GM19438 (cell line): ENCODE results near the gene HDGF.

Experiments used
- ATAC-seq: cut with Tn5 transposase; IDR thresholded peaks from one replicate; pipeline ENCODE4 v1.9.1; 2021; ENCODE audit warnings: low read depth; ENCODE audit not compliant: unreplicated experiment

The HDGF gene

DNA sequence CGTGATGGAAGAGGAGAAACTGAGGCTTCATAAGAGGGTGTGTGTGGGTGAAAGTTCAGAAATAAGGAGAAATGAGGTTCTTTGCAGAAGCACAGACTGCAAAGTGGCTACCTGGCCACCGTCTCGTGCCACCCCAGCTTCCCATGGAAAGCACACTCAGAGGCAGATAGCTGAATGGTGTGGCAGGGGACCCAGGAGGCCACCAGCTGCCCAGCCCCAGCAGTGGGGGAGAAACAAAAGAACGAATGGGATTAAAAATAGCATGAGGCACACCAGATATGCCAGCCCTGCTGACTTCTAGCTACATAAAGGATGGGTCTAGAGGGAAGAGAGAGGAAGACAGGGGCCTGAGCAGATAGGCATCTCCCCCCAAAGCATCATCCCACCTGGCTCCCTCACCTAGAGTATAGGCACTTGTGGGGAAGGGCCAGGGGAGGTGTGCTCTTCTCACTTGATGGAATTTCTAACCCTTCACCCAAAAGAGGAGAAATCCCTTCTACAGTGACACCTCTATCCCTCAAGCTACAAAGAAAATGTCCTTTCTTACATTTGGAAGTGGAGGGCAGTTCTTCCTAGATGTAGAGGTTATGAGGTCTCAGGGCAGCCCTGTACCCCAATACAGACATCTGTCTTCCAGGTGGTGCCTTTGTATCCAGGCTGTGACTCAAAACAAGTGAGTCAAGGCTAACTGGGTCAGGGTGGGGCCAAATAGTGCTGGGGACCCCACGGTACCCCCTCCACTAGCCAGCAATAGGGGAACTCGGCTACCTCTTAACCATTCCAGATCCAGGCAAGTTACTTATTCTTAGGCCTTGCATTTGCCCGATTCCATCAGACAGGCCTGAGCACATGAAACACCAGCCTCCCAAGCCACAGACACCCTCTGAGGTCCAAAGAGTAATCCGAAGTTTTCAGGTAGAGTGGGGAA, 3.5 kb downstream of the HDGF start:
- ATAC-seq, result no peak

DNA sequence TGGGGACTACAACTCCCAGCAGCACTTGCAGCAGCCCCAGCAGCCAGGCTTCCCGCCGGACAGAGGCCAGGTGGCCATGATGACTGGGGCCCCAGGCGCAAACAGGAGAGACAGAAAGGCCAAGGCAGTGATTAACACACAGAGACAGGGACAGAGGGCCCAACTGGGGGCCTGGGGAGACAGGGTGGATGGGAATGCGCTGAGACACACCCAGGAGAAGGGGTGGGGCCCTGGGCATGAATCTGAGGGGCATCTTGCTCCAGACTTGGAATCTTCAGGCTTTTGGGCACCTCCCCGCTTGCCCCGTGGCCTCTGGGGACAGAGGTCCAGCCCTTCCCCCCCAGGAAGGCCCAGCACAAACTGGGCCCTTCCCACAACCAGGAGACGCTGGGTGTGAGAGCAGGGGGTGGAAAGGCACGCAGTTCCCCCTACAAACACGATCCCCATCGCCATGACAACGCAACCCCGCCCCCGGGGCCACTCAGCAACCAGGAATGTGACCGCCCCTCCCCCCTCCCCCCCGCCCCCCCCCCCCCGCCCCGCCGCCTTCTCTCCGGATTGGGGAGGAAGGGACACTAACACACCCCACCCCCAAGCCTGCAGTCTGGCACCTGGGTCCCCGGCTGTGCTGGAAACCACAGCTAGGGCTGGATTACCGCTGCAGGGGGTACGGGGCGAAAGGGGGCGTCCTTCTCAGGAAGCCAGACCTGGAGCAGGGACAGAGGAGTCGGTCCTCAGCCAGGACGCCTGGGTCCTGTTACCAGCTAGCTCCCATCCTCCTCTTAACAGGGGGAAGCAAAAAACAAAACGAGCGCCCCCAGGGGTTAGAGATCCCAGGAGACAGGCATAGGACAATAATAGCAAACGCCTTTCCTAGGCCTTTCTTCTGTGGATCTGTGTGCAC, 4.5 kb downstream of the HDGF start:
- no peak for ATAC-seq

GRCh38 chr1:156746406-156746727, 5.1 kb downstream of the HDGF start:
- ATAC-seq, result no peak

DNA sequence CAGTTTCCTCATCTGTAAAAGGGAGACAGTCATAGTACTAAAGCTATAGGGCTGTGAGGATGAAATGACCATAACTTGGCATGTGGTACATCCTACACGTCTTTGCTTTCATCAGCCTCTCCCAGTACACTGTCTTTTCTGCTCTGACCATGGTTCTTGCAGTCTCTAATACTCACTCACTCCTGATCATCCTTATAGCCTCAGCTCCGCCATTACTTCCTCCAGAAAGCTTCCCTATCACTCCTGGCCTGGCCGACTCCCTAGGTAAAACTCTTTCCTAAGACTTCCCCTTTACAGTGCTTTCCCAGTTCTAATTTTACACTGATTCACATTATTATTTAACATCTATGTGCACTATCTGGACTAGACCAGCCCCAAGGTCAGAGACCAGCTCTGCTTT, 5.6 kb downstream of the HDGF start:
- no peak for ATAC-seq

DNA sequence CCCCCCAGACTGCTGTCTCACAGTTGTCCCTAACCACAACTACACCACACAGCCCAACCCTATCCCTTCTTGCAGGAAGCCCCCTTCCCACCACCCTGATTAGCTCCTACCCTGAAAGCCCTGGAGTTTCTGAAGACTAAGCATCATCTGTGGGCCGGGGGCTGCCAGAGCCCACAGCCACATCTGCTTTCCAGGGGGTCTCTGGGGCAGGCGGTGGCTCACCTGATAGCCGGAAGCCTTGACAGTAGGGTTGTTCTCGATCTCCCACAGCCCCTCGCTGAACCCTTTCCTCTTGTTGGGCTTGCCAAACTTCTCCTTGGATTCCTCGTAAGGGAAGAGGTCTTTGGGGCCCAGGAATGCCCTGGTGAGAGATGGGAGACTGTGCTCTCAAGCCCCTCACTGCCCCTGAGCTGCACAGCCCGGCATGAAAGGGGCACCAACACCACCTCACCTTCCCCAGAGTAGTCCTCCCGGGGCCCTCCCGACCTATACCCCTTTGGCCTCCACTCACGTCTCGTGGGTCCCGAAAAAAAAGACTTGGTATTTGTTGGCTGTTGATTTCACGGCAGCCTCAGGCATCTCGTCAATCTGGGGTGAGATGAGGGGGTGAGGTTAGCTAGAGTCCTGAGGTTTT, 6.6 kb downstream of the HDGF start:
- no peak for ATAC-seq

DNA sequence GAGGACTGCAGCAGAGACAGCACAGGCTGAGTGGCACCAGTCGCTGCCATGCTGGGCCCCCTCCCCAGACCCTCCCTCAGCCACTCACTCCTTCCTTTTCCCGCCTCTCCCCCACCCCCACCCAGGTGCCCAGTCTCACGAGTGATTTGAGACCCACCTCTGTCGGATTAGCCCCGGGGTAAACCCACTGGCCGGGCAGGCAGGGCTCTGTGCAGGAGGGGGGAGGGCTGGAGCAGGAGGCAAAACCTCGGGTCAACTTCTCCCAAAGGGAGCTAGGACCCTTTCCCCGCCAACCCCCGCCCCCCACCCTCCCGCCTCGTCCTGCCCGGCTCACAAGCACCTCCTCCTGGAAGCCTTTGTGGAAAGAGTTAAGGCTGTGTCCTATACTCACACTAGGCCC, 7.1 kb downstream of the HDGF start:
- no peak for ATAC-seq

GRCh38 chr1:156743367-156744302, 7.8 kb downstream of the HDGF start:
- ATAC-seq, result no peak

DNA sequence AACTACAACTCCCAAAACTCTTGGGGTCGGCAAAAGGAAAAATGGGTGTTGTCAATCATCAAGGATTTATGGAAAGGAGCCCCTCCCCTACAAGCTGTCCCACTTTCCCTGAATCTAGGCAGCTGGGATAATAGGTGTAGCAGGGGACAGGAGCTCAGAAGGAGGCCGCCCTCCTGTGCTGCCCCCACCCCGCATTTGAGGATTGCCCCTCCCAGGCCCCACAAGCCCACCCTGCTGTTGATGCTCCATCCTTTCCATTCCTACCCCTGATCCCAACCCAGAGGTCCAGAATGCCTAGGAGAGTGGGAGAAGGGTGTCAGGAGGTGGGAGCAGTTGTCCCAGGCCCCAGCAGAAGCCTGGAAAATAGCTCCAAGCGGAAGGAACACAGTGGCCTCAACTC, 8.7 kb downstream of the HDGF start:
- ATAC-seq, result no peak

- ATAC-seq, result no peak
Observed at GRCh38 chr1:156742017-156742416, 9.5 kb downstream of the HDGF start.

DNA sequence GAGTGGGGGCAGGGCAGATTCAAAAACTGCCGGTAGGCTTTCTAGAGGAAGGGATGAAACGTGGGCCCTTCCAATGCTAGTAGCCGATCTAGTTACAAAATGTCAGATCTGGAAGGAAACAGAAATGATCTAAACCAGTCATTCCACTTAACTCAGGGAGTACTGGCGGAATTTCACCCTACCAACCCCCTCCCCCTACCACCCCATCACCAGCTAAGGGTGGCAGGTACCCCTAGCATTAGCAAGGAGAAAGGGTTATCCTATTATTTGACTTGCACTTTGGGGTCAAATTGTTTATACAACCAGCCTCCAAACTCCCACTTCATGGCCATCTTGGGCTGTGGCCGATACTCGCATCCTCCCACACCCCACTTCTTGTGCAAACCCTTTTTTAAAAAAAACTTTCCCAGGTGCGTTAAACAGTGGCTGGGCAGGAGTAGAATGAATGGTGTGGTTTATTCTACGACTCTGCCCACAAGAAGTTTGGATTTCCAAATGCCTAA, 9.9 kb downstream of the HDGF start:
- no peak for ATAC-seq

- ATAC-seq, result peak; percentile 82
Observed at GRCh38 chr1:156740741-156741480, 10.6 kb downstream of the HDGF start, which contains the start of gene MRPL24. TSS of gene MRPL24 (minus strand) at chr1:156741088. CDS start at chr1:156738704, 2,384 bp downstream.

GRCh38 chr1:156740237-156740740, 11.2 kb downstream of the HDGF start:
- ATAC-seq, result peak; percentile 7

- no peak for ATAC-seq
Observed at GRCh38 chr1:156738916-156739315, 12.6 kb downstream of the HDGF start.

- no peak for ATAC-seq
Observed at GRCh38 chr1:156738407-156738806, 13.1 kb downstream of the HDGF start.

DNA sequence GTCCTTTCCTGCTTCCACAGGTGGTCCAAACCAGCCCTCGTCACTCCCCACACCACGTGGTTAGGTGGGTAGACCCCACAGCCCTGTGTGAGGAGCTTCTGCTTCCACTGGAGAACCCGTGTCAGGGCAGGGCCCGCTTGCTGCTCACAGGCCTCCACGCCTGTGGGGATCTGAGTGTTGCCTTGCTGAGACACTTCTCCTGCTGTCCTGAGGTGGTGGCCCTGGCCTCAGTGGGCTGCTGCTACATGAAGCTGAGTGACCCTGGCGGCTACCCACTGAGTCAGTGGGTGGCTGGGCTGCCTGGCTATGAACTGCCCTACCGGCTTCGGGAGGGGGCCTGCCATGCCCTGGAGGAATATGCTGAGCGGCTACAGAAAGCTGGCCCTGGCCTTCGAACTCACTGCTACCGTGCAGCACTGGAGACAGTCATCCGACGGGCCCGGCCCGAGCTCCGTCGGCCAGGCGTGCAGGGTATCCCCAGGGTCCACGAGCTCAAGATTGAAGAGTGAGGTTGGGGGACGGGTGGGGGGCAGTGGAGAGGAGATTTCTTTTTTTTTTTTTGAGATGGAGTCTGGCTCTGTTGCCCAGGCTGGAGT, 17.4 kb downstream of the HDGF start:
- ATAC-seq, result no peak

GRCh38 chr1:156728599-156729462, 22.6 kb downstream of the HDGF start, which contains the start of gene ISG20L2:
TSS of gene ISG20L2 (minus strand) at chr1:156728766. CDS start at chr1:156727652, 1,114 bp downstream.
- ATAC-seq, result peak; percentile 84

GRCh38 chr1:156727926-156728598, 23.4 kb downstream of the HDGF start, which contains the start of gene METTL25B:
TSS of gene METTL25B (plus strand) at chr1:156728469. CDS start at chr1:156729105, 636 bp downstream.
- peak; percentile 48 for ATAC-seq
